NCI-H2196 (cell line): ENCODE measurements around the gene CCDC86.

Experiments used
- DNase-seq: peaks from one replicate; lab custom pipeline; 2025; ENCODE audit not compliant: unreplicated experiment; lab: John Stamatoyannopoulos, UW

The CCDC86 gene

GRCh38 chr11:60852117-60852981 lies 10.4 kb downstream of the CCDC86 start:
- no peak for DNase-seq

DNA sequence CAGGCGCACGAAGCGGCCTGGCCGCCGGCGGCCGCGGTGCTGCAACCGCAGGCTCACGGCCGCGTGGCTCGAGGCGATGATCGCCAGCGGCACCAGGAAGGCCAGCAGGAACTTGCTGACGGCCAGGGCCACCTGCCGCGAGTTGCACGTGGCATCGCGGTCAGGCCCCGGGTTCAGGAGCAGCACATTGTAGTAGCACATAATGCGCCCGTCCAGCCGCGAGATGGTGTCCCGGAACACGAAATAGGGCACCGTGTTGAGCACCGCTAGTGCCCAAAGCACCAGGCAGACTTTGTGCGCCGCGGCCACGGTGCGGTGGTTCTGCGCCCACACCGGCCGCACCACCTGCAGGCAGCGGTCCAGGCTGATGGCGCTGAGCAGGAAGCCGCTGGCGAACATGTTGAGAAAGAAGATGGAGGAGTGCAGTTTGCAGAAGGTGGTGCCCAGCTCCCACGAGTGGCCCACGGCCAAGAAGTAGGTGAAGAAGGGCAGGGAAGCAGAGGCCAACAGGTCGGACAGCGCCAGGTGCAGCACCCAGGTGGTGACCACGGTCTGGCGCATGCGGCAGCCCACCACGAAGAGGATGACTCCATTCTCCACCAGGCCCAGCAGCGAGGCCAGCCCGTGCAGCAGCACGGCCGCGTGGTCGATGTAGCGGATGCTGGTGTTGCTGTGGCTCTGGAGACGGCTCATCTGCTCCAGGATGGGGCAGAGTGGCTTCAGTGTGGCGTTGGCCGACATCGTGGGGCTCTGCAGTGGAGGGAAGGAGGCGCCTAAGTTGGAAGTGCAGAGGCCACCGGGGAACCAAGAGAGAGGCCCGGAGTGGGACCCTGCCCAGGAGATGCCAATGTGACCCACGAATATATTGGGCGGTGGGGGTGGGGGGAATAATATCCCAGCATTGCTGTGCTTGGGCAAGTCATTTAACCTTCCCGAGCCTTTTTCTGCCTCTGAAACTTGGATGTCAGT lies 11.4 kb downstream of the CCDC86 start:
- DNase-seq: no peak

- no peak for DNase-seq
Measured at GRCh38 chr11:60854140-60854846, 12.4 kb downstream of the CCDC86 start.

DNA sequence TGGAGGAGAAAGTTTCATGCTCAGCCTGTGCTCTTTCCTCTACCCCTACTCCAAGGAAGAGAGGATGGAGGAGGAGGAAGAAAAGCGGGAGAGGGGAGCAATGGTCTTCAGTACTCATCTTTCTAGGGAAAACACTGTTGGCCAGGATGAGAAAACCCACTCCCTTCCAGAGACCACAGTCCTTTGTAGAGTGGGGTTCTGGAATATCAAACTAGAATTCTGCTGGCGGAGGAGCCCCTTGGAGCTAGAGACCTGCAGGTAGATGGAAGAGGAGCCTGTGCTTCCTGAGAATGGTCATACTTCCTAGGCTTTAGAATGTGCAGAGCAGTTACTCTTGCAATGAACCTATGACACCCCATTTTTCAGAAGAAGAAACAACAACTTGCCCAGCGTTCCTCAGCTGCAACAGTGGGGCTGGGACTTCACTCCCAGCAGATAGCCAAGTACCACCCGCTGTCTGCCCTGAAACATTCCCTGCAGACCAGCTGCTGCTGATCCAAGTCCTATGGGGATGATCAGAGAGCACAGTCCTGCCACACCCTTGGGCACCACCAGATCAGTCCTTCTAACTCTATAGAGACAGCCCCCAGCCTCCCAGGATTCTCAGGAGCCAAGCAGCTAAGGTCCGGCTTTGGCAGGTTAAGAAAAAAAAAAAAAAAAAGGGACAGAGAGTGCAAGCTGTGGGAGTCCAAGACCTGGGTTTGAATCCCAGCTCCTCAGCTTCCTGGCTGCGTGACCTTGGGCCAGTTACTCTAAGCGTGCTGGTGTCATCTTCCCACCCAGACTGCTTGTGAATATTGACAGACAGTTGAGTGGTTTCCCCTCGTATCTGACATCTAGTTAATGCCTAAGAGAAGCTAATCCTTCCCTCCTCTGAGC lies 13.2 kb downstream of the CCDC86 start:
- no peak for DNase-seq

DNA sequence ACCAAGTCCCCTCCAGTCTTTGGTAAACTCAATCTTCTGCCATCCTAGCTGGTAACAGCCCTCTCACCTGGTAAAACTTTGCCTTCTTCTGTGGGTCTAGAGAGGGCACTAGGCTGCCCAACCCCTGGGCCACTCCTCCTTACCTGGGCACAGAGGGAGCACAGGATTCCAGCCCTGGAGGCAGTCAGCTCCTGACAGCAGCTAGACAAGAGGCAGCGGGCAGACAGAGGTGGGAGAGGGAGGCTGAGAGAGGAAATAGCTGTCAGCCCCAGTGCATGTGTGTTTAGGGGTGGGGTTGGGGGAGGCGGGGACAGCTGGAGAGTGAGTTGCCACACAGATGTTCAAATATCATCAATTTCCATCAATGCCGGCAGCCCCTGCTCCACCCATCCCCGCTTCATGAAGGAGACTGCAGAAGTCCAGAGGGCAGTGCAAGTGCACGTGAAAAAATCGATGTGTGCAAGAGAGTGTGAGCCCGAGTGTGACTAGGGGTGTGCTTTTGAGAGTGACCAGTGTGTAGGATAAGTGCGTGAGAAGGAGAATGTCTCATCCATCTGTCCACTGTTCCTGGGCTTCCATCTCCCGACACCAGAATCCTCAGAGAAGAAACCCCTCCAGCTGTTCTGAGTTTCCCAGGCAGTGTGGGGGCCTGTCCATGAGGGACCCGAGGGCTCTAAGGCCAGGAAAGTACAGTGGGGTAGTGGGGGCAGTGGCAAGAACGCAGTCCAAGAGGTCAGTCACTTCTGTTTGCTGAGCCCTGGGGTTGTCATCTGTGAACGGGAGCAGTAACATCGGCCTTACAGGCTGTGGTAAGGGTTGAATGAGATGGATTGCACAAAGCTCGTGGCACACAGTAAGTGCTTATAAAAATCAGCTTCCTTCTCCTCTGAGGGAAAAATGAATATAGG lies 14.1 kb downstream of the CCDC86 start, which contains the start of gene PTGDR2:
PTGDR2 (minus strand) TSS at position 225 of the 908 bp plus-strand sequence. CDS start 2,228 bp downstream, outside the sequence.
- no peak for DNase-seq

- no peak for DNase-seq
Measured at GRCh38 chr11:60857378-60858232, 15.7 kb downstream of the CCDC86 start.

- no peak for DNase-seq
Measured at GRCh38 chr11:60858236-60858635, 16.3 kb downstream of the CCDC86 start.

DNA sequence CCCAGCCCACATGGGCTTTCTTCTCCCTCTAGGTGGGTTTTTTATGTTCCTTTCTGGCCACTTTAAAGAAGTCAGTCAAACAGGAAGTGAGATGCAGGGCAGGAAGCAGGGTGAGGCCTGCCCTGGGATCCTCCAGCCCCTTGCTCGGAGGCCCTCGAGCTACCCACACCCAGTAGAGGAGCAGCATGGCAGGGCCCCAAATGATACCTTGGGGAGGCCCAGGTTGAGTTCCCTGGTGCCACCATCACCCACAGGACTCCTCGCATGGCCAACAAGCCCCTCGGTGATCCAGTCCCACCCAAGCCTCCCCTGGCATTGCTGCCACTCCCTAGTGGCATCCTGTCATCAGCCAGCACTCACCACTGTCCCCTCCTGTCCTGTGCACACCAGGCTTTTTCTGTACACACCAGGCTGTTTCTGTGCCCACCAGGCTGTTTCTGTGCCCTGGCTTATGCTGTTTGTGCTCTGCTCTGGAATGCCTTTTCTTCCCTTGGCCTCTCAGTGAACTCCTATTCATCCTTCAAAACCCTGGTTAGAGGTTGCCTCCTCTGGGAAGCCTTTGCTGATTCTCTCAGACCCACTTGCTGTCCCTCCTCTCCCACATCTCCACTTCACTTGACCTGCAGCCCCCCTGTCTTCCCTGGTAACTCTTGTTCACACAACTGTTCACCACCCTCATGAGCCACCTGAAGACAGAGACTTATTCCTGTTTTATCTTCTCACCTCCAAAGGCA lies 17.0 kb downstream of the CCDC86 start:
- no peak for DNase-seq

DNA sequence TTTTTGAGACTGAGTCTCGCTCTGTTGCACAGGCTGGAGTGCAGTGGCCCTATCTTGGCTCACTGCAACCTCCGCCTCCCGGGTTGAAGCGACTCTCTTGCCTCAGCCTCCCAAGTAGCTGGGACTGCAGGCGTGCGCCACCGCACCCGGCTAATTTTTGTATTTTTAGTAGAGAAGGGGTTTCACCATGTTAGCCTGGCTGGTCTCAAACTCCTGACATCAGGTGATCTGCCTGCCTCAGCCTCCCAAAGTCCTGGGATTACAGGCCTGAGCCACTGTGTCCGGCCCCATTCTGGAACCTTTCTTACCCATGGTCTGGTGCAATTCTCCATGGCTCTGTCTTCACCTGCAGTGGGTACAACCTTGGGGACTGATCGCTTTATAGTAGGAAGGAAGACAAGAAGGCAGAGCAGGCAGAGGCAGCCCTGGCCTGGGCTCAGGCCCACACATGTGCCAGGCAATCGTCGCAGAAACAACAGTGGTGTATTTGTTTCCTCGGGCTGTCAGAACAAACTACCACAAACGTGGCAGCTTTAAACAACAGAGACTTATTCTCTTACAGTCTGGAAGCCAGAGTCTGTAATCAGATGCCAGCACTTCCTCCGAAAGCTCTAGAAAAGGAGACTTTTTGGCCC lies 17.8 kb downstream of the CCDC86 start:
- DNase-seq: no peak

GRCh38 chr11:60860943-60861342 lies 19.0 kb downstream of the CCDC86 start:
- no peak for DNase-seq

- no peak for DNase-seq
Measured at GRCh38 chr11:60862171-60862570, 20.3 kb downstream of the CCDC86 start.

GRCh38 chr11:60863550-60864521 lies 21.9 kb downstream of the CCDC86 start:
- no peak for DNase-seq

GRCh38 chr11:60864856-60865513 lies 23.1 kb downstream of the CCDC86 start:
- DNase-seq: no peak

DNA sequence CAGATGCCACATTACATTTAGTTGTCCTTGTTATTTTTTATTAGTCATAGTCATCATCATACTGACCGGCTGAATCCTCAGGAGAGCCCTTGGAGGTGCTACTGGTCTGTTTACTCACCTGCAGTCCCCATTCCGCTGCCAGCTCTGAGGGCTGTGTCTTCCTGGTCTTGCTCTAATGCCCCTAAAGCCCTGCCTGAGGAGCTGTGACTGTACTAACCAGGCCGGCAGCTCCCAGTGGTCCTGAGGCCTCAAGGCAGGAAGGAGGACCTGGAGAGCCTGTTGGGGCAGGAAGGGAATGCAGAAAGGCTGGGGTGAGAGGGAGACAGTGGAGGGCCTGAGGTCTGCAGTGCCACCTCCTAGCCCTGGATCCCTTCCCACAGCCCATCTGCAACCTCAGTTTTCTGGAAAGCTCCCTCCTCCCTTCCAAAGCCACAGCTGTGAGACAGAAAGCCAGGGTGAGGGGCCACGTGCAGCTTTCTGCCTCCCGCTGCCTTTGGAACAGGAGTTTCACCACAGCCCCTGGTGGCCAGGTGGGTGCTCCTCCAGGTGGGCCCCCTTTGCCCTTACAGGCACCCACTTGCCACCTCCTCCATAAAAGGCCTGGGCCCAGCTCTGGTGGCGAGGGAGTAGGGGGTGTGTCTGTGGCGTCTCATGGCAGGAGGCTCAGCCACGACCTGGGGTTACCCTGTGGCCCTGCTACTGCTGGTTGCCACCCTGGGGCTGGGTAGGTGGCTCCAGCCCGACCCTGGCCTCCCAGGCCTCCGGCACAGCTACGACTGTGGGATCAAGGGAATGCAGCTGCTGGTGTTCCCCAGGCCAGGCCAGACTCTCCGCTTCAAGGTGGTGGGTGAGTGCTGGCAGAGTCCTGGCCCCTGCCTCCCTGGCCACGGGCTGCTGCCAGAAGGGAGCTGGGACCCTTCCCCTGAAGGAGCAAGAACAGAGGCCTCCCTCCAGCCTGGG lies 25.3 kb downstream of the CCDC86 start, which contains the start of gene ZP1:
ZP1 (plus strand) TSS at position 632 of the 960 bp plus-strand sequence; CDS start at position 652, 20 bp downstream.
- peak; percentile 57 for DNase-seq
